SH-SY5Y (cell line): ENCODE results near the gene PDLIM7.

ENCODE experiments used
- GATA2 ChIP-seq: IDR thresholded peaks from 2 replicates; pipeline ENCODE4 v1.6.1; 2011; ENCODE audit warnings: mild to moderate bottlenecking, low read depth, low read length
- GATA3 ChIP-seq: IDR thresholded peaks from 2 replicates; pipeline ENCODE4 v1.6.1; 2011; ENCODE audit warnings: low read depth, mild to moderate bottlenecking, low read length, moderate library complexity

- TF ChIP-seq GATA2: no peak
- TF ChIP-seq GATA3: no peak
Observed at GRCh38 chr5:177514541-177514940, 17.1 kb upstream of the PDLIM7 start.
